ENCODE measurements around the gene TM7SF3.
"Not testable (repeated sequence)": the region's sequence is repeated elsewhere in the genome, so short reads cannot be mapped to it uniquely, and the experiment has no call there.

TM7SF3 gene

GRCh38 chr12:26982866-26983265 is 31.3 kb downstream of the TM7SF3 start:
- no peak for DNase-seq (ENCODE audit: low read depth in 1 of 2, low spot score in 1 of 2)

DNA sequence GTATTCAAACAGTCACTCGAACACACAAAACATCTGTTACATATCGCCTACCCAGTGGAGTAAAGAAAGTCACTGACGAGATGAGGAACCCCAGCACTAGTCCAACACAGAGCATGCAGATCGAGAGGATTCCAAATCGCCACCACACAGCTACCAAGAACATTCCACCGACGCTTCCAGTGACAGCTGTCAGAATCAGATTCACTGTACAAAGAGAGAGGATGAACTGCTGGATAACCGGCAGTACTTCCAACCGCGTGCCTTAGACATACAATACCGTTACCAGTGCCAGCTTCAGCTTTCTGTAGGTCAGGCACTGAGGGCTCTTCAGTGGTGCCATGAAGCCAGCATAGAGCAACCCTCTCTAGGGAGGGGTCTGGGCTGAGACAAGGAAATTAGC is 34.5 kb downstream of the TM7SF3 start:
- no peak for DNase-seq (ENCODE audit: low read depth in 1 of 2, low spot score in 1 of 2)

GRCh38 chr12:26978801-26979200 is 35.4 kb downstream of the TM7SF3 start:
- DNase-seq (ENCODE audit: low read depth in 1 of 2, low spot score in 1 of 2) = no peak

DNA sequence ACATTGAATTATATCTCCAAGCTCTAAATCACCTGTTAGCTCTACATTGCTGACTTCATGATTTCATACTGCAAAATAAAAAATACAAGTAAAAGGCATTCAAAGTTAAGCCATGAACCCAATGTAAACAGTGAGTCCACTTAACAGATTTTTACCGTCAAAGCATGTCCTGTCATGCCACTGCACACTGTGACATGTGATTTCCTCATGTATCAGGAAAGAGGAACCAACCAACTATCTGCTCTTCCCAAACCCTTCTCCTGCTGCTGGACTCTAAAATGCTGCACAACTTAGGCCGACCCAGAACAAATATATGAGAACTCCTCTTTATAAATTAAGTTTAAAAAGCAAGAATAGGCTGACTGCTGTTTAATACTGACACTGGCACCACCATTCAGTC is 37.5 kb downstream of the TM7SF3 start:
- no peak for DNase-seq (ENCODE audit: low read depth in 1 of 2, low spot score in 1 of 2)

GRCh38 chr12:26971963-26972362 is 42.2 kb downstream of the TM7SF3 start:
- DNase-seq (ENCODE audit: low read depth in 1 of 2, low spot score in 1 of 2) = peak in 1 of 2 donors; percentile 20

- DNase-seq (ENCODE audit: low read depth in 1 of 2, low spot score in 1 of 2) = no peak
Measured at GRCh38 chr12:26970136-26970535, 44.0 kb downstream of the TM7SF3 start.

DNA sequence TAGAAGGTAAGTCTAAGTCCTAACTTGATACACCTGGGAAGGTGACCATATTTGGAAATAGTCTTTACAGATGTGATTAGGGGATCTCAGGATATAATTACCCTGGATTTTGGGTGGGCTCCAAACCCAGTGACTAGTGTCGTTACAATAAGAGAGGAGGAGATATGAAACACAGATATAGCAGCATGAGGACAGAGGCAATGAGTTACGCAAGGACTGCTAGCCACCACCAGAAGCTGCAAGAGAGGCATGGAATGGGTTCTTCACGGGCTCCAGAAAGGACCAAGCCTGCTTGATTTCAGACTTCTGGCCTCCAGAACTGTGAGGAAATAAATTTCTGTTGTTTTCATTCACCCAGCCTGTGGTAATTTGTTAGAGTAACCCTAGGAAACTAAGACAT is 47.3 kb downstream of the TM7SF3 start:
- DNase-seq (ENCODE audit: low read depth in 1 of 2, low spot score in 1 of 2) = no peak

- no peak for DNase-seq (ENCODE audit: low read depth in 1 of 2, low spot score in 1 of 2)
Measured at GRCh38 chr12:26963413-26963812, 50.8 kb downstream of the TM7SF3 start.

DNA sequence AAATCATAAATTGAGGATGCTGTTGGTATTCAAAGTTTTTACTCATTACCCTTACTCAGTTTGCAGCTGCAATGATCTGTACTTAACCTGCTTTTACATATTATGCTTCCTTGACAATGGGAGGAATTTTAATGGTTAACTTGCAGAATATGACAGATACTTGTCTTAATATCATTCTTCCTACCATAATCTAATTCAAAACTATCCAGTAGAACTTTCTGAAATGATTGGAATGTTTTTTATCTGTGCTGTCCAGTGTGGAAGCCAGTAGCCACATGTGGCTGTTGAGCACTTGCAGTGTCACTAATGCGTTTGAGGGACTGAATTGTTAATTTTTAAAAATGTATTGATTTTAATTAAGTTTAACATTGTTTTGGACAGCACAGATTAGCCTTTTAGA is 52.4 kb downstream of the TM7SF3 start:
- DNase-seq (ENCODE audit: low read depth in 1 of 2, low spot score in 1 of 2) = no peak

- not testable (repeated sequence) for DNase-seq (ENCODE audit: low read depth in 1 of 2, low spot score in 1 of 2)
Measured at GRCh38 chr12:26961391-26961790, 52.8 kb downstream of the TM7SF3 start.

- DNase-seq (ENCODE audit: low read depth in 1 of 2, low spot score in 1 of 2) = no peak
Measured at GRCh38 chr12:26954027-26954426, 60.2 kb downstream of the TM7SF3 start.

- no peak for DNase-seq (ENCODE audit: low read depth in 1 of 2, low spot score in 1 of 2)
Measured at GRCh38 chr12:26953447-26953846, 60.7 kb downstream of the TM7SF3 start.

- DNase-seq (ENCODE audit: low read depth in 1 of 2, low spot score in 1 of 2) = no peak
Measured at GRCh38 chr12:26948309-26948708, 65.9 kb downstream of the TM7SF3 start.

DNA sequence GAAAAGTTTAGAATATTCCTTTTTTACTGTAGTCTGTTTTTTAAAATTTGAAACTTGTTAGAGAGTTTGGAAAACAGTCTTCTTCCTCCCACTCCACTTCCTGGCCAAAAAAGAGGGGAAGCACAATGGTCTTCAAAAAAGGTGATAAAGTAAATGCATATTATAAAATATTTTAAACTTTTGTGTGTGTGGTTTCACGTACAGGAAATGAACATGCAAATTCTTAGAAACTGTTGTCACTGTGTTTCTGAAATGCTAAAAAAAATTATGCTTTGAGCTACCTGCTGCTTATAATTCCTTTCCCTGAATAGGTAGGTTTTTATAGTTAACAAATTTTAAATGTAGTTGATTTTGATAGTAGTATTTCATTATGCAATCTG is 73.0 kb downstream of the TM7SF3 start:
- no peak for DNase-seq (ENCODE audit: low read depth in 1 of 2, low spot score in 1 of 2)

DNA sequence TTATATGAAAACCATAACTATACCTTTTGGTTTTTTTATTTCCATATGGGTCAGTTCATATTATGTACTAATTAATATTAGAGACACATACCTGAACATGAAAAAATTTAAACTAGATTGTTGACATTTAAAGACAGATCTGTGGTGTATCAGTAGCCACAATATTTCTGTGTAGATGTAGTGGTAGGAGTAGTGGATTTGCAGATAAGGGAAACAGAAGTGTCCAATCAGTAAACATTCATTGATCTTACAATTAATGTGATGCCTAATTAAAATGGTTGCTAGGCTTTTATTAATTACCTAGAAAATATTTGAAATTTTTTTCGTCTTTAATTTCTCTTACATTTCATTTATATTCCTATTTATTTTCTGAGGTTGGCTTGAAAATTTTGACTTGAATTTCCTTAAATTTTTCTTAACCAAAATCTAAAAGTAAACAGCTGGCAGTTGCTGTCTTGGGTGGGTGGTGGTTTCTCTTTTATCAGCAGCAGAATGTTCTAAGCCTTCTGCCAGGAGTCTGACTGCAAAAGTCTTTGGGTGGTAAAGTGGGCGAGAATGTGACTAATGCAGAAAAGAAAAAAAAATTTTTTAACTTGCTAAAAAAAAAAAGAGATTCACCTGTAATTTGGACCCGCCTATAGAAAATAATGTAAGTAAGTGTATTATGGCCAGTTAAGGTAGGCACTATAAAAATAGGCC is 73.5 kb downstream of the TM7SF3 start:
- DNase-seq (ENCODE audit: low read depth in 1 of 2, low spot score in 1 of 2) = no peak

- DNase-seq (ENCODE audit: low read depth in 1 of 2, low spot score in 1 of 2) = no peak
Measured at GRCh38 chr12:26939953-26940352, 74.2 kb downstream of the TM7SF3 start.

- DNase-seq (ENCODE audit: low read depth in 1 of 2, low spot score in 1 of 2) = no peak
Measured at GRCh38 chr12:26939192-26939832, 74.9 kb downstream of the TM7SF3 start.

GRCh38 chr12:26938701-26939062 is 75.5 kb downstream of the TM7SF3 start:
- peak in 1 of 2 donors; percentile 5 for DNase-seq (ENCODE audit: low read depth in 1 of 2, low spot score in 1 of 2)

GRCh38 chr12:26937863-26938700 is 76.1 kb downstream of the TM7SF3 start, which contains the start of the genes FGFR1OP2 and INTS13:
Gene FGFR1OP2, plus strand, starts transcription at chr12:26938470. Its CDS starts 15,689 bp downstream, at chr12:26954159.
Gene INTS13, minus strand, starts transcription at chr12:26937981. Its CDS starts 1,178 bp downstream, at chr12:26936803.
- DNase-seq (ENCODE audit: low read depth in 1 of 2, low spot score in 1 of 2) = peak; percentile 87 to 88

DNA sequence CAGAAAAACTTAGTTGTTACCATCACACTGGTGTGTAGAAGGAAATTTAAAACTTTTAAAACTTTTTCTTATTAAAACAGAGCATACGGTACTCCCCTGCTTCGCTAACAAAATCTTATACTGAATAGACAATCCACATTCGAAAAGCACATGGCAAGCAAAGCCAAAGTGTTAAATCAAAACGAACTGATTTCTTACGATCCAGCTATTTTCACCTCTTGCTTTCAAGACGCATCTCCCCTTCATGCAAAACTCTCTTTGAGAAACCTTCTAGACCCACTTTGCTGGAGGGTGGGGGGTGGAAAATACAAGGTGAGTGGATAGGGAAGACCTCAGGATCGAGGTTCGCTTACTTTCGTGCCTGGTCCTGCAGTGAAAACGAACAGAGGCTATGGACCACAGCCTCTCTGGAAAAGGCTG is 76.7 kb downstream of the TM7SF3 start:
- no peak for DNase-seq (ENCODE audit: low read depth in 1 of 2, low spot score in 1 of 2)

DNA sequence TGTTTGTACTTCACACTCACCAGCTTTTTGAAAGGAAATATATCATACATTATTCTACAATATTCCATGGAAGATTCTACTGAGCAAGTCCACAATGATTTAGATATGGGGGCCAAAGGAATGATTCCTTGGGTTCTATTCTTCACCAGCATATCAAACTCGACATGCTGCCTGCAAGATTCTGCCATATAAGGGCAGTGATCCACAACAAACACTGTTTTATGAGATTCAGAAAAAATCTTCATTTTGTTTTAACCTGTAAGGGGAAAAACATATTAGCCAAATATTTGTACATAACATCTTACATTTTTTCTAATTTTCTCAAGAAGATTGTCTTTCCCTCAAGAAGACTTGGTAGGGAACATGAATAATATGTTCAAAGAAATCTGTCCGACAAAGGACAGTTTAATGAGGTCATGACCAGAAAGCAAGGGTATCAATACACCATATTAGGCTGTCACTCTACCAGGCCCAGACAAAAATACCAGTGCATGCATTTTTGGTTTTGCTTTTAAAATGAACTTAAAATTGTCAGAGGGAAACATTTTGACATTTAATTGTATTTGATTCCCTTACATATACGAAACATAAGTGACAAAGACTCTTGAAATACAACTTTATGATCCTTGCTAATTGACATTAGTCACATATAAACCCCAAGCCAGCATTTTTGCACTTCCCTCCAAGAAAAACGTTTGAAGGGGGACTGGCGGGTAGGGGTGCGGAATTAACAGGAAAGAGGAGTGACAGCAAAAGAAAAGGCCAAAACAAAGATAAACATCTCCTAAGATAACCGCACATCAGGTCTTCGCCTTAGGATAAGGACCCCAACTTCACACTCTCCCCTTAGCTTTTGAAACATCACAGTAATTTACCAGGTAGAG is 77.4 kb downstream of the TM7SF3 start:
- no peak for DNase-seq (ENCODE audit: low read depth in 1 of 2, low spot score in 1 of 2)

All from stimulated activated CD4-positive, alpha-beta T cell treated with anti-CD3 and anti-CD28 coated beads, Interleukin-15, amount 100 ng/mL, for 1 hour (primary cell).